ENCODE data around the gene FLT1. TPM values are rescaled to one million over a fixed set of nuclear protein-coding genes. Genes with fewer than 3 reads are reported as not detected.

Gene FLT1
- total RNA-seq, 1 donor from 2014 or later = not detected

- Mint-ChIP-seq H3K4me1 (no peaks in the 10 kb centered on the region), H3K36me3 (ENCODE audit: low read depth) (no peaks in the 10 kb centered on the region), H3K27me3 (ENCODE audit: low read depth) (peaks cover 61% of the 10 kb centered on the region), H3K27ac (ENCODE audit: unreplicated experiment) (no peak overlapping the region), H3K9me3 (no peaks in the 10 kb centered on the region), H3K4me3 (no peak overlapping the region)
- TF ChIP-seq CTCF (conservative IDR thresholded peaks at IDR 0.05) = no peak
- no peak for DNase-seq (ENCODE audit: low read depth, low spot score)
Observed at GRCh38 chr13:28485996-28486543, 8.9 kb downstream of the FLT1 start.

GRCh38 chr13:28485551-28485950 lies 9.4 kb downstream of the FLT1 start:
- no peak for DNase-seq (ENCODE audit: low read depth, low spot score)
- no peak overlapping the region for H3K4me3 Mint-ChIP-seq
- no peaks in the 10 kb centered on the region for H3K36me3 Mint-ChIP-seq (ENCODE audit: low read depth)
- peaks cover 61% of the 10 kb centered on the region for H3K27me3 Mint-ChIP-seq (ENCODE audit: low read depth)
- TF ChIP-seq CTCF (conservative IDR thresholded peaks at IDR 0.05) = no peak
- no peak overlapping the region for H3K27ac Mint-ChIP-seq (ENCODE audit: unreplicated experiment)
- no peaks in the 10 kb centered on the region for H3K9me3 Mint-ChIP-seq
- H3K4me1 Mint-ChIP-seq = no peaks in the 10 kb centered on the region

GRCh38 chr13:28485097-28485496 lies 9.8 kb downstream of the FLT1 start:
- TF ChIP-seq CTCF (conservative IDR thresholded peaks at IDR 0.05) = no peak
- H3K27me3 Mint-ChIP-seq (ENCODE audit: low read depth) = peaks cover 58% of the 10 kb centered on the region
- no peaks in the 10 kb centered on the region for H3K9me3 Mint-ChIP-seq
- no peak for DNase-seq (ENCODE audit: low read depth, low spot score)
- no peaks in the 10 kb centered on the region for H3K36me3 Mint-ChIP-seq (ENCODE audit: low read depth)
- H3K27ac Mint-ChIP-seq (ENCODE audit: unreplicated experiment) = no peak overlapping the region
- no peak overlapping the region for H3K4me3 Mint-ChIP-seq
- H3K4me1 Mint-ChIP-seq = no peaks in the 10 kb centered on the region

GRCh38 chr13:28483313-28483931 lies 11.5 kb downstream of the FLT1 start:
- no peak overlapping the region for H3K27ac Mint-ChIP-seq (ENCODE audit: unreplicated experiment)

GRCh38 chr13:28479005-28479404 lies 15.9 kb downstream of the FLT1 start:
- Mint-ChIP-seq H3K27ac (ENCODE audit: unreplicated experiment) (no peak overlapping the region), H3K27me3 (ENCODE audit: low read depth) (peaks cover 27% of the 10 kb centered on the region), H3K36me3 (ENCODE audit: low read depth) (no peaks in the 10 kb centered on the region), H3K4me3 (no peak overlapping the region), H3K4me1 (no peaks in the 10 kb centered on the region), H3K9me3 (no peaks in the 10 kb centered on the region)
- DNase-seq (ENCODE audit: low read depth, low spot score) = no peak
- no peak for TF ChIP-seq CTCF (conservative IDR thresholded peaks at IDR 0.05)

More at GRCh38 chr13:28483313-28483931, 11.5 kb downstream of the FLT1 start:
- Mint-ChIP-seq H3K27me3 (ENCODE audit: low read depth) (peaks cover 41% of the 10 kb centered on the region), H3K4me3 (no peak overlapping the region), H3K4me1 (no peaks in the 10 kb centered on the region), H3K36me3 (ENCODE audit: low read depth) (no peaks in the 10 kb centered on the region), H3K9me3 (no peaks in the 10 kb centered on the region)
- DNase-seq (ENCODE audit: low read depth, low spot score) = no peak
- TF ChIP-seq CTCF (conservative IDR thresholded peaks at IDR 0.05) = no peak

All from neural crest cell (in vitro differentiated cells).